SH-SY5Y (cell line): ENCODE results near the gene LRRC4C.

Experiments
- GATA2 ChIP-seq: IDR thresholded peaks from 2 replicates; pipeline ENCODE4 v1.6.1; 2011; ENCODE audit warnings: mild to moderate bottlenecking, low read depth, low read length
- GATA3 ChIP-seq: IDR thresholded peaks from 2 replicates; pipeline ENCODE4 v1.6.1; 2011; ENCODE audit warnings: low read depth, mild to moderate bottlenecking, low read length, moderate library complexity

DNA sequence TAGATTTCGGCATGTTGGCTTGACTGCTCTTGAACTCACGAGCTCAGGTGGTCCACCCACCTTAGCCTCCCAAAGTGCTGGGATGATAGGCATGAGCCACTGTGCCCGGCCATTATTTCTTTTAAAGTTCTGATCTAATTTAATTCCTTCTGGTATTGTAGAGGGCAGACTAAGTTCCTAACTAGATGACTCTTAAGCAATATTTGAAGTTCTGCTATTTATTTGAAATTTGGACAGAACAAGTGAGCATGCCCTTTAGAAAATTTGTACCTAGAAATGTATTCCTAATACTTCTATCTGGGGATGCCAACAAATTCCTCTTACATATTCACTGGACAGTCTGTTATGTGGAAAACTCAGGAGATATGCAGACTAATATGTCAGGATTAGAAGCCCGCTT is 746.4 kb downstream of the LRRC4C start:
- TF ChIP-seq GATA2, result no peak
- TF ChIP-seq GATA3, result no peak
